ENCODE results near the gene NFIC. TPM values are rescaled to one million over a fixed set of nuclear protein-coding genes. Genes with fewer than 3 reads are reported as not detected.
A peak's percentile ranks its signal among the peaks of the same experiment; 100 is the strongest.

NFIC gene
- total RNA-seq, 1 donor from 2014 or later = 17.8 TPM

DNA sequence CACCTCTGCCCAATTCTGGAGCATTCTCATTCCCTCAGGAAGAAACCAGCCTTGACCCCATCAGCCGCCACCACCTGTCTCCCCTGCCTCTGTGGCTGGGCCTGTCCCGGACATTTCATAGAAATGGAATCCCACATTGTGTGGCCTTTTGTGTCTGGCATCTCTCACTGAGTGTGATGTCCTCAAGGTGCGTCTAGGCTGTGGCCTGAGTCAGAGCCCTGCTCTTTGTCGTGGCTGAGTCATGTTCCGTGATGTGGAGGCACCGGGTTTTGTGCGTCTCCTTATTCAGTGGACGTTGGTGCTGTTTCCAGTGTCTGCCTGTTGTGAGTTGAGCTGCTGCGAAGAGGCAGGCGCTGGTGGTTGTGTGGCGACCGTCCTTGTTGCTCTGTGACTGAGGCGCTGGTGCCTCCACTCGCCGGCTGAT is 143.2 kb downstream of the NFIC start:
- Mint-ChIP-seq H3K27me3 (no peaks in the 10 kb centered on the region), H3K4me3 (peak overlapping the region; percentile 79), H3K27ac (peak overlapping the region; percentile 73), H3K9me3 (no peaks in the 10 kb centered on the region), H3K36me3 (peaks cover 3% of the 10 kb centered on the region), H3K4me1 (ENCODE audit: unreplicated experiment) (peaks cover 17% of the 10 kb centered on the region)
- TF ChIP-seq, protein P1, sequence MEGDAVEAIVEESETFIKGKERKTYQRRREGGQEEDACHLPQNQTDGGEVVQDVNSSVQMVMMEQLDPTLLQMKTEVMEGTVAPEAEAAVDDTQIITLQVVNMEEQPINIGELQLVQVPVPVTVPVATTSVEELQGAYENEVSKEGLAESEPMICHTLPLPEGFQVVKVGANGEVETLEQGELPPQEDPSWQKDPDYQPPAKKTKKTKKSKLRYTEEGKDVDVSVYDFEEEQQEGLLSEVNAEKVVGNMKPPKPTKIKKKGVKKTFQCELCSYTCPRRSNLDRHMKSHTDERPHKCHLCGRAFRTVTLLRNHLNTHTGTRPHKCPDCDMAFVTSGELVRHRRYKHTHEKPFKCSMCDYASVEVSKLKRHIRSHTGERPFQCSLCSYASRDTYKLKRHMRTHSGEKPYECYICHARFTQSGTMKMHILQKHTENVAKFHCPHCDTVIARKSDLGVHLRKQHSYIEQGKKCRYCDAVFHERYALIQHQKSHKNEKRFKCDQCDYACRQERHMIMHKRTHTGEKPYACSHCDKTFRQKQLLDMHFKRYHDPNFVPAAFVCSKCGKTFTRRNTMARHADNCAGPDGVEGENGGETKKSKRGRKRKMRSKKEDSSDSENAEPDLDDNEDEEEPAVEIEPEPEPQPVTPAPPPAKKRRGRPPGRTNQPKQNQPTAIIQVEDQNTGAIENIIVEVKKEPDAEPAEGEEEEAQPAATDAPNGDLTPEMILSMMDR (conservative IDR thresholded peaks at IDR 0.05) = no peak
- DNase-seq (ENCODE audit: extremely low spot score, unreplicated experiment) = no peak

DNA sequence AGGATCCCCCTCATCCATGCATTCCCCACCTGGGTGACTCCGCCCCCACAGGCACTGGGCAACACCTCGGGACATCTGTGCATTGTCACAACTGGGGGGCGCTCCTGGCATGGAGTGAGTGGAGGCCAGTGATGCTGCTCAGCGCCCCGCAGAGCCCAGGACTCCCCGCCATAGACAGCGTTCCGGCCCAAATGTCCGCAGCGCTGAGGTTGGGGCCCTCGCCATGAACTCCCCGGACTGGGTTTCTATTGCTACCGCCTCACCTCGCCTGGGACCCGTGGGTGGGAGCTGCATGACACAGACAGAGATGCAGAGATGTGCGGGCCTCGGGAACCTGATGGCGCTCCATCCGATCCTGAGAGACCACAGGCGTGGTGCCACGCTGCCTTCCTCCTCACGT is 144.3 kb downstream of the NFIC start:
- no peak overlapping the region for H3K27ac Mint-ChIP-seq
- H3K4me1 Mint-ChIP-seq (ENCODE audit: unreplicated experiment) = peaks cover 10% of the 10 kb centered on the region
- no peaks in the 10 kb centered on the region for H3K9me3 Mint-ChIP-seq
- DNase-seq (ENCODE audit: extremely low spot score, unreplicated experiment) = no peak
- H3K27me3 Mint-ChIP-seq = no peaks in the 10 kb centered on the region
- H3K36me3 Mint-ChIP-seq = peaks cover 3% of the 10 kb centered on the region
- H3K4me3 Mint-ChIP-seq = no peak overlapping the region
- TF ChIP-seq, protein P1 (conservative IDR thresholded peaks at IDR 0.05) = no peak

DNA sequence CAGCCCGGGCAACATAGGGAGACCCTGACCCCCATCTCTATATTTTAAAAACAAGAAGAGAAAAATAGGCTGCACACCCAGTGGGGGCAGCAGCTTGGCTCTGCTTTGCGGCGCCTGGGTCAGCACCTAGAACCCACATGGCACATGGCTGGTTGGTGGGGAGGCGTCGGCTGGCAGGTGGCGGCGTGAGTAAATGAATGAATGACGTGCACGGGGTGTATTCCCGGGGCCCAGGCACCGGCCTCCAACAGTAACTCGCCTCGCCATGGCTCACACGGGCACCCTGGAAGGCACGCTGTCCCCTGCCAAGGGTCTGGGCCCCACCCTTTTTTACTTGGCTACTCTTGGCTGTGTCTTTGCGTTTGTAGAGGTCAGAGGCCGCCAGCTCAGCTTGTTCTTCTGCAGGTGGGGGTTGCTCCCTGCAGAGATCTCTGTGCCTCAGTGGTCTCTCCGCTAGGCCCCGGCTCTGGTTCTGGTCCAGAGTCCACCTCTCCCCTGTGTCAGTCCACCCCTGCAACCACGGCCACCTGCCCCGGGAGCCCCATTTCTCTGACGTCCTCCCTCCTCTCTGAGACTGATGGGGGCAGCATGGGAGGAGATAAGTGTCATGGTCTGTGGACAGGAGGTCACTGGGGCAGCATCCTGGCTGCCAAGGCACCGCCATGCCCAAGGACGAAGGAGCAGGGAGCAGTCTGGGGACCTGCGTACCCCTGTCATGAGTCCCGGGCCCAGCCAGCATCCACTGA is 145.3 kb downstream of the NFIC start:
- DNase-seq (ENCODE audit: extremely low spot score, unreplicated experiment) = no peak
- TF ChIP-seq, protein P1 (conservative IDR thresholded peaks at IDR 0.05) = no peak
- no peaks in the 10 kb centered on the region for H3K27me3 Mint-ChIP-seq
- H3K36me3 Mint-ChIP-seq = peaks cover 3% of the 10 kb centered on the region
- no peak overlapping the region for H3K27ac Mint-ChIP-seq
- H3K4me1 Mint-ChIP-seq (ENCODE audit: unreplicated experiment) = peaks cover 8% of the 10 kb centered on the region
- H3K9me3 Mint-ChIP-seq = no peaks in the 10 kb centered on the region
- no peak overlapping the region for H3K4me3 Mint-ChIP-seq

DNA sequence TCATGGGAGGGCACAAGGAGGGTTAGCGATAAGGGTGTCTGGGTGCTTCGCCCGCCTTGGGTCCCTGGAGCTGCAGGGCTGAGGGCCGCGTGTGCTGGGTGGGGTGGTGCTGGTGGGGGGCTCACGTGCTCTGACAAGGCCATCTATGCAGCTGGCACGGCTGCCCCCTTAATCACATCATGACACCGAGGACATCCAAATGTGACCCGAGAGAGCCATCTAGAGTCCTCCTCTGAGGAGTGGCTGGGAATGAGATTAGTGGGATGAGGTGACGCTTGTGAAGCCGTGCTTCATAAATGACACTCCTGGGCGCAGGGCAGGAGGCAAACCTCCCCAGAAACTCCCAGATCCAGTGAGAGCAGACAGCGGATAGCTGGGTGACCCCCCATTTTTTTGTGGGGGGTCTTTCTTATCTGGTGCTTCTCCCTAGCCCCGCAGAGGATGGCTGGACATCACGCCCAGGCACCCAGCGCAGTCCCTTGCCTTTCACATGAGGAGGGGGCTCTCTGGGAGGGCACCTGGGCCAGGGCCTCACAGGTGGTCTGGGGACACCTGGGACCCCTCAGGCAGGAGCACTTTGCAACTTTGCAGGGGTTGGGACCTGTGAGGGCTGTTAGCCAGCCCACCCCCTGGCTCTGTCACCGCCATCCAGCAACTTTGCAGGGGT is 146.3 kb downstream of the NFIC start:
- no peak overlapping the region for H3K4me3 Mint-ChIP-seq
- DNase-seq (ENCODE audit: extremely low spot score, unreplicated experiment) = no peak
- H3K4me1 Mint-ChIP-seq (ENCODE audit: unreplicated experiment) = peaks cover 8% of the 10 kb centered on the region
- H3K27me3 Mint-ChIP-seq = no peaks in the 10 kb centered on the region
- TF ChIP-seq, protein P1 (conservative IDR thresholded peaks at IDR 0.05) = no peak
- H3K9me3 Mint-ChIP-seq = no peaks in the 10 kb centered on the region
- no peak overlapping the region for H3K27ac Mint-ChIP-seq
- peaks cover 3% of the 10 kb centered on the region for H3K36me3 Mint-ChIP-seq

DNA sequence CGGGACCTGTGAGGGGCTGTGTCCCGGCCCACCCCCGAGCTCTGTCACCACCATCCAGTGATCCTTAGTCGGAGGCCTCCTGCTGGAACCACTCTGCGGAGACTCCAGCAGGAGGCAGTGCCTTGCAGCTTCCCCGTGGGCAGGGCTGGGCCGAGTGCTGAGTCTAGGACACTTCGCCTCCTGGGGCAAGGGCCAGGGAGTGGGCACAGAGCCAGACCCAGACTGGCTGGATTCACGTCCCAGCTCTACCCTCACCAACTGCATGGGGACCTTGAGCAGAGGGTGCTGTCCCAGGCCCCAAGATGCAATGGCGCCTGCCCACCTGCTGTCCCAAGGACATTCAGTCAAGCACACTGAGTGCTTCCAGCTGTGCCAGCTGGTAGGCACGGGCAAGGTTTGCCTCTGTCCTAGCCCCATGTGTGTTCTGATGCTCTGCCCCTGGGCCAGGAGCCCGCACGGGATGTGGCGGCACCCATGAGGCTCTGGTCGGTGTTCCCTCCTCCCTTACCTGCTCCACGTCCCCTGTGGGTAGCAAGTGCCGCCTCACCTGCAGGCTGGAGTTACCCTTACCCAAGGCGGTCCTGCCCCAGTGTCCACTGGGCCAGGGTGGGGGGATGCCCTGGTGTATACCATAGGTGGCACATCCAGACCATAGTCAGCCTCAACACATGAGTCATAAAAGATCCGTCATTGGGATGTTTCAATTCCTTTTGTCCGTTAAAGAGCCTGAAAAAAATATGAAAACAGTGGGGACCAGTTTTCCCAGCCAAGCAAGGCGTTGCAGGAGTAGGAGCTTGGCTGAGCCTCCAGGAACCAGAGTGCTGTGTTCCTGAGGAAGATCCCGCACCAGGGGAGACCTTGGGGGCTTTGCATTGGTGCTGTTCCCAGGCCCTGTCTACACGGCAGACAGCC is 147.1 kb downstream of the NFIC start:
- peaks cover 8% of the 10 kb centered on the region for H3K4me1 Mint-ChIP-seq (ENCODE audit: unreplicated experiment)
- H3K27ac Mint-ChIP-seq = no peak overlapping the region
- DNase-seq (ENCODE audit: extremely low spot score, unreplicated experiment) = no peak
- H3K36me3 Mint-ChIP-seq = peaks cover 3% of the 10 kb centered on the region
- TF ChIP-seq, protein P1 (conservative IDR thresholded peaks at IDR 0.05) = no peak
- H3K27me3 Mint-ChIP-seq = no peaks in the 10 kb centered on the region
- H3K9me3 Mint-ChIP-seq = no peaks in the 10 kb centered on the region
- H3K4me3 Mint-ChIP-seq = no peak overlapping the region
